GM18505 (cell line): ENCODE measurements around the gene DNTT.

ENCODE experiments used
- ATAC-seq: cut with Tn5 transposase; IDR thresholded peaks from one replicate; pipeline ENCODE4 v1.9.1; 2021; ENCODE audit not compliant: unreplicated experiment
- POLR2A ChIP-seq: IDR thresholded peaks from 4 replicates; pipeline ENCODE4 v1.6.1; 2011; ENCODE audit warnings: borderline replicate concordance; ENCODE audit not compliant: insufficient read depth, insufficient read length; ENCODE audit errors: extremely low read depth

The DNTT gene

DNA sequence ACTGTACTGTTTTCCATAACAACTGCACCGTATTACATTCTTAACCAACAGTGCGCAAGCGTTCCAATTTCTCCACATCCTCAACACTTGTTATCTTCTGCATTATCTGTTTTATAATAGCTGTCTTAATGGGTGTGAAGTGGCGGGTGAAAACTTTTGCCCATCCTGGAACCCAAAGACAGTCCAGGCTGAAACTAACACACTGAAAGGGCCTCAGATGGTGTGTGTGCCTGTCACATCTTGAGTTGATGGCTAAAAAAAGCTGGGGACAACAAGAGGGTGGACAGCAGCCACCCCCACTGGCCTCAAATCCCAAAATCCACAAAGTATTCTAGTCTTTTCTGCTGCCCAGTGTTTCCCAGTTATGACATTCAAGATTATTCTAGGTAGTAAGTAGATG is 35.1 kb downstream of the DNTT start:
- no peak for TF ChIP-seq POLR2A
- ATAC-seq, result no peak

DNA sequence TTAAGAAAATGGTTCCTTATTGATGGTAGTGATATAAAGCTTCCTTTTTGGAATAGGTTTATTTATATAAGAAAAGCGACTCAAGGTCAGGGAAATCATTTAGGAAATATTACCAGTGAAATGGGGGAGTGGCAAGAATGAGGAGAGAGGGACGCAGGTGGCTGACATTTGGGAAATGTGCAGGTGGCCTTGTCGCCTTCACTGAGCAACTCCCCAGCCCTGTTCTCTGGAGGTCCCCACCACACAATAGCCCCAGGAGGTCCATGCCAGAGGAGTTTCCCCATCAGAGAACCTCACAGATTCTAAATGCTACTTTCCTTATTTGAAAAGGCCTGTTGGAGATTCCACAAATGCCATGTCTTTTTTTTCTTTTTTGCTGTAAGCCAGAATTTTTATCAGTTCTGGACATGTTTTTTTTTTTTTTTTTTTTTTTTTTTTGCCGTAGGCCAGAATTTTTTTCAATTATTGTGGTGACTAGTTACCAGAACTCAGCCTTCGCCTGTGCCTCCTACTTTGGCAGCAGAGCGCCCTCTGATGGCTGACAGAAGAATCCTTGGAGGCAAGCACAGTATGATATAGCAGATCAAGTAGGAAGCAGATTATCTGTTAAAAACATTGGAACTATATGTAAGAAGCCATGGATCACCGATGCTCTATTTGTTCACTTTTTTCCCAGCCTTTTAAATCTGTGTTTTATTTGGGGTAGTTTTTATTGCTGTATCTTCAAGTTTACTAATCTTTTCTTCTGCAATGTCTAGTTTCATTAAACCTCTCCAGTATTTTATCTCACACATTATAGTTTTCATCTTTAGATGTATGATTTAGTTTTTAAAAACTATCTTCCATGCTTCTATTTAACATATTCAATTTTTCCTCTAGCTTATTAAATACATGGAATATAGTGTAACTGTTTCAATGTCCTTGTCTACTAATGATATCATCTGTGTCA is 36.0 kb downstream of the DNTT start:
- ATAC-seq, result no peak

DNA sequence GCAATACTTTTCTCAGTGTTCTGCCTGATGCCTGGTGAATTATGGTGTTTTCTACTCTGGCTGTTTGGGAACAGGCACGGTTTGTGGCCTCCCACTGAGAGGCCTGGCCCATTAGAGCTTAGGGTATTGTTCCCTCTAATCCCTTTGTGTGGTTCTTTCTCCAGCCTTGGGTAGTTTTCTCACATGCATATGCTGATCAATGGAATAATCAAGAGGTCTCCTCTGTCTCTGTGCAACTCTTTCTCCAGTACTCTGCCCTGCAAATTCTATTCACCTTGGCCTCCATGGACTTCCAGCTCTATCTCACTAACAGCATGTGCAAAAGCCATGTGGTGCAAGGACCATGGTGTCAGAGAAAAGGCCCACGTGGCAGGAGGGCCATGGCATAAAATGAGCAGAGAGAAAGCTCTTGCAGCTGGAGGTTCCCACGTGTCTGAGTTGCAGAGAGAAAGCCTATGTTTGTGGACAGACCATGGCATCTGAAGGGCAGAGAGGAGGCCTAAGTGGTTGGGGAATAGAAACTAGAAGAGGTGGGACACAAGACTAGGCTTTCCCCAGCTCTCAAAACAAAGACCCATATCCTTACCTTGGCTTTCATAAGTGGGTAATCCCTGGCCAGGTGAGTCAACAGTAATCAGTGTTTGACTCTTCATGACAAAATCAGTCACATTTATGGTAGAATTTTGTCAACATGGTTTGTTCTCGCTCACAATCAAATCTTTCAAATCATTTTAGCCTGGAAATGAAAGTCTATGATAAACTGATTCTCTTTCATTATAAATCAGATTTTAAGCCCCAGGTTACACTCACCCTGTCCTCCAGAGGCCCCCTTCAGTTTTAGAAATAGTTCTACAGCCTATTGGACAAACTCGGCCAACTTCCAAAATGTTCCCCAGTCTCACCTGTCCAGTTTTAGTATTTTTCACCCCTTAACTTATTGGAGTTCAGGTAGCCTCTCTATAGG is 37.3 kb downstream of the DNTT start:
- no peak for ATAC-seq
- TF ChIP-seq POLR2A, result no peak

More for the DNA sequence above, 36.0 kb downstream of the DNTT start:
- no peak for TF ChIP-seq POLR2A

DNA sequence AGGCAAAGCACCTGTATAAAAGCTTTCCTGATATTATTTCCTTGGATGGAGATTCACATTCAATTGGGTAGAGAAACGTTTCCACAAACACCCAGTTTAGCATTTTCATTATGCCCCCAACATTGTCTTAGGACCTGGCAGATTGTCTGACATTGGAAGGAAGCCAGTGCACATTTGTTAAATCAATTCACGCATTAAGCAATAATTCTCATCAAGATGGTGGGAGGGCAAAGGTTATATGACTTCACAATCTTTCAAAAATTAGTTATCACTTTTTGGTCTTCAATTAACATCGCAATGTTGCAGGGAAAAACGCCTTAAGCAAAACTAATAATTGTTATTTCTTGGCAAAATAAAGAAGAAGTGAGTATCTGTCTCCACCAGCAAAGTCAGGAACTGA is 38.2 kb downstream of the DNTT start:
- TF ChIP-seq POLR2A, result no peak
- ATAC-seq, result no peak

DNA sequence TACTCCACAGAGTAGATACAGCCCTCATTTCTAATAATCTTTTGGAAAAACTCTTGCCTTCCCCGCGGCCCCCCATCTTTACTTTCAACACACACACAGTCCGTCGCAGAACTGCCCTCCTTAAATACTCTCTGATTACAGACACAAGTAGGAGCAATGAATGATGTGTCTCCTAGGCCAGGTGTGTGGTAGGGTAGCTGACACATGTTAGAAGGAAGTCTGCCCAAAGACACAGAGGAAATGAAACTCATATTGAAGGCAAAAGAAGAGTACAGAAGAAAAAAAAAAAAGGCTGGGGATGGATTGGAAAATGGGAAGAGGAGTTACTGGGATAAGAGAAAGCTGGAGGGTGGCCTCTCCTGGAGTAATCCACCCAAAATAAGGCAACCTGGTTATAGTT is 39.9 kb downstream of the DNTT start:
- TF ChIP-seq POLR2A, result no peak
- ATAC-seq, result no peak

DNA sequence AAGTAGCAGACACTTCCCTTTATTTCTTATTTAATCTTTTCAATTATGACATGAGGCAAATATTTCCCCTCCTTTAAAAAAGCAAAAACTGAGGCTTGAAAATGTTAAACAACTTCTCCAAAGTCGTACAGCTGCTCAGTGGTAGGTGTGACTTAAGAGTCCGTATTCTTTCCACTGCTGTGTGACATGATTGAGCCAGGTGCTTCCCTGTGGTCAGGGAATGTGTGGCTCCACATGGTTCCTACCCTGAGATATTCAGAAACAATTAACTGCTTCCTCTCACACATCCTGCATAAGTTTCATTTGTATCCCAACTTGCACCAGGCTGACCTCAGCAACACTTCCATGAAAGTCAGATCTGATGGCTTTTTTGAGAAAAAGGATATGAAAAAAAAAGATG is 41.0 kb downstream of the DNTT start:
- no peak for TF ChIP-seq POLR2A
- ATAC-seq, result no peak

DNA sequence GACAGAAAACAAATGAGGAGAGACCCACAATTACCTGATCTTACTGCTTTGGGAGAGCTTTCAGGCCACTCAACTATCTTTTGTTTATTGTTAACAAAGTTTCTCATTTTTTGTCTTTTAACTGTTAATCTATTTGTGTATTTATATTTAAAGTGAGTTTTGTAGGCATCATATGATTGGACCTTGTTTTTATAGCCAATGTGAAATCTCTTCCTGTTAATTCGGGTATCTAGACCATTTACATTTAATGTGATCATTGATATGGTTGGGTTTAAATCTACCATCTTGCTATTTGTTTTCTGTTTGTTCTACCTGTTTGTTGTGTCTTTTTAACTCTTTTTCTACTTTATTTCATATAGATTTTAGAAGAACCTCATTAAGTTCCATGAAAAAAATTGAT is 42.1 kb downstream of the DNTT start:
- TF ChIP-seq POLR2A, result no peak
- ATAC-seq, result no peak

DNA sequence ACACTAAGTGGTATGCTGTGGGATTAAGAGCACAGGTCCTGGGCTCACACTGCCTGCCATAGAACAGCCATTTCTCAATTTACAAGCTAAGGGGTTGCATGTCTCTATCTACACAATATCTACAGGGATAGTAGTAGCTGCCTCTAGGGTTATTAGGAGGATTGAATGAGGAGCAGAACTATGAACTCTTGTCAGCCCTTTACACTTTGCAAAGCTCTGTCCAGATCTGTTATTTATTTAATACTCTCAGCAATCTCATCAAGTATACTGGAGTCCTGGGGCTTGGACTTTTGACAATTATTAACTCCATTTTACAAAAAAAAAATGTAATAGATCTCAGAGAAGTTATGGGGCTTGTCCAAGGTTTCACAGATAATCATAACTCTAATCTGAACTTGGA is 47.8 kb downstream of the DNTT start:
- TF ChIP-seq POLR2A, result no peak
- ATAC-seq, result no peak

DNA sequence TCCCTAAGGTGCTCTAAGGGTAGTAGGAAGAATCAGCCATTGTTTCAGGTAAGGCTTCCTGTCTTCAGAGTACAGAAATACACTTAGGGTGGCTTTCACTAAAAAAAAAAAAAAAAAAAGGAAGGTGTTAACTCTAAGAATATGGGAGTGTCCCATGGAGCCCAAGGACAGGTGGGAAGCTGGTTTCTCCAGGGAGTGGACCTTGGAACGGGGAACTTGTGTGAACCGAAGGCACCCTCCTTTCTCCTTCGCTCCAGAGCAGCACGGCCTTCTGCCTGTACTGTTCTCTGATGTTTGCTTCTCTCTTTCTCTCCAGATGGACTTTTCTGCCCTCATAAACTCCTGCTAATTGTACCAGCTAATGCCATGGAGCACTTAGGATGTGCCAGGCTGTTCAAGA is 48.3 kb downstream of the DNTT start:
- no peak for ATAC-seq
- no peak for TF ChIP-seq POLR2A

DNA sequence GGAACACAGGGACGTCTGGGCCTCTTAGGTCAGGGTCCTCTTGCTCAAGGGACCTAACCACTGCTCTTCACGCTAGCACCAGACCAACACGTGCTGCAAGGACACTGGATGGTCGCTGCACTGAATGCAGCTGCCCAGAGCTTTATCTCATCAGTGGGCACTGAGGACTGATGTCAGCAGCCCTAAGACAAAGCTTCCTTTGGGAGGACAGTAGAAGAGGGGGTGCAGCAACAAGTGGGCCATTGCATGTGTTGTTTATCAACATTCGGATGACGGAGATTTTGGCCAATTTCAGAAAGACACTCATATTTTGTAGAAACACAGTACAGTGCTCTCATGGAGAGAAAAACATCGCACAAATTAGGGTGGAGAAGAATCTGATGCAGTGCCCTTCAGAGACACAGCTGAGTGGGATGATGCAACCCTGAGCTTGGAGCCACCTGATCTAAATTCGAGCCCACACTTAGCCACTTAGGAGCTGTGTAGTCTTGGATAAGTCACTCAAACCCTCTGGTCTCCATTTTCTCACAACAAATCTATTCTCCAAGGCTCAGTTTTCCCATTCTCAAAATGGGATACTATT is 52.9 kb downstream of the DNTT start:
- no peak for ATAC-seq
- TF ChIP-seq POLR2A, result no peak

DNA sequence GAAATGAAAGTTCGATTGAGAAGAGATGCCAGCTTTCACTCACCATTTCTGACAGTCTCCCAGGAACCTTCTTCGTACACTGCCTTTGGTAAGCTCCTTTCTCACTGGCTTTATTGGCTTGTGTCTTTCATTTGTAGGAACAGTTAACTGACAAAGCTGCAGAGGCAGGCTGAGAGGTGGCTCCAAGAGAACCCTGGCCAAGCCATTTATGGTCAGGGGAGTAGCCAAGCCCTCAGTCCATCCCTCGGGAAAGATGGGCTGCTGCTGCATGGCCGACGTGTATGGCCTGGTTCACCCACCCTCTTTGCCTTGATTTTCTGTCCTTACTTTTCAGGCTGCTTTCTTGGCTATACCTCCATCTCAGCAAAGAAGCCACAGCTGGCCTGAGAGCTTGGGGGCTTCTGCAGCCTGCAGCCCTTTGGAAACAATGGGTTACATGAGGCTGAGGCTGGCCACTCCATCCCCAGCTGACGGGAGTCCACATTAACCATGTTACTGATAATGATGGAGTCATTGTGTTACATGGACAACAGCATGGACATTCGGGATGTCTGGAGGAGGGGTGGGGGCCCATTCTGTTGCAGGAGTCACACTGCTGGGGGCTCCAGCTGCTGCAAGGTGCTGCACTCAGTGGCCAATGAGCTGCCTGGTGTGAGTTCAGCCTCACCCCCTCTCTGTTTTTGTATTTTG is 54.8 kb downstream of the DNTT start, which contains the start of gene OPALIN:
OPALIN (minus strand) TSS at position 152 of the 690 bp plus-strand sequence; CDS start at position 46, 106 bp downstream.
- no peak for ATAC-seq
- no peak for TF ChIP-seq POLR2A

DNA sequence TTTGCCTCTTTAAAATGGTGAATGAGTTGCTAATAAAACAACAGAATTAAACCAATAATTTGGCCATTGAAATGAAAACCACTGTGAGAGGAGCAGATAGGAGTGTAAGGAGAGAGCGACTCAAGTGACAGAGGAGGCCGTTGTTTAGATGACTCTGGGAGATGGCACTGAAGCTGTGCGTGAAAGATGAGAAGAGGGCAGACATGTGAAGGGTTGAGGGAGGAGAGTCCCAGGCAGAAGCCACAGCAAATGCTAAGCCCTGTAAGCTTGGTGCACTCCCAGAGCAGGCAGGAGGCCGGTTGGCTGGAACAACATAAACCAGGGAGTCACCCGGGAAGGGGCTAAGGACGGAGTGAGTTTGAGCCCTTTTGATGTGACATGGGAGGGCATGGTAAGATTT is 55.4 kb downstream of the DNTT start:
- no peak for ATAC-seq
- TF ChIP-seq POLR2A, result no peak
